Naive thymus-derived CD4-positive, alpha-beta T cell (primary cell): ENCODE data around the gene LPAR1. TPM values are rescaled to one million over a fixed set of nuclear protein-coding genes. Genes with fewer than 3 reads are reported as not detected.

ENCODE experiments used
- ATAC-seq: fragments of 150-1000 bp; cut with Tn5 transposase; 2 replicates; pipeline ENCODE4 v1.10.0; 2021; ENCODE audit warnings: mild to moderate bottlenecking, moderate library complexity
- CTCF ChIA-PET: fragments of 350-600 bp; sonication (Branson Sonifier 250); formaldehyde crosslinking; loops from one replicate; lab custom pipeline; 2021; ENCODE audit warnings: antibody characterized with exemption; lab: Charles Lee
- POLR2A ChIA-PET: fragments of 350-600 bp; sonication (Branson Sonifier 250); formaldehyde crosslinking; loops from one replicate; lab custom pipeline; 2021; ENCODE audit warnings: antibody characterized with exemption, inconsistent platforms; lab: Charles Lee
- DNase-seq, 9 donors: peaks; one replicate each; pipeline versions ENCODE4 v3.0.0 to v3.0.0-alpha.2; 2020 to 2022; ENCODE audit warnings: mixed read lengths in 1 of 9
- H3K27ac ChIP-seq: one replicate; pipeline ENCODE4 v1.7.0; 2013; ENCODE audit warnings: mild to moderate bottlenecking, low read depth, low read length, moderate library complexity
- H3K27me3 ChIP-seq, 2 donors: one replicate each; pipeline ENCODE4 v1.7.0; 2013; ENCODE audit warnings: low read length in 2 of 2, mild to moderate bottlenecking in 2 of 2, moderate library complexity in 2 of 2; ENCODE audit not compliant: control insufficient read depth in 2 of 2, insufficient read depth in 2 of 2
- H3K36me3 ChIP-seq, 3 experiments: 1 replicate in 2 of 3; 2 replicates in 1 of 3; pipeline ENCODE4 v1.7.0; 2013; ENCODE audit warnings: low read length in 3 of 3, mild to moderate bottlenecking in 3 of 3, moderate library complexity in 1 of 3; ENCODE audit not compliant: insufficient read depth in 3 of 3, control insufficient read depth in 2 of 3
- H3K4me1 ChIP-seq, 2 donors: one replicate each; pipeline ENCODE4 v1.7.0; 2013; ENCODE audit warnings: low read length in 2 of 2, mild to moderate bottlenecking in 2 of 2, moderate library complexity in 1 of 2; ENCODE audit not compliant: control insufficient read depth in 2 of 2, insufficient read depth in 2 of 2
- H3K4me3 ChIP-seq: 2 replicates; pipeline ENCODE4 v1.7.0; 2013; ENCODE audit warnings: mild to moderate bottlenecking, low read length
- H3K9me3 ChIP-seq, 3 experiments: 1 replicate in 2 of 3; 2 replicates in 1 of 3; pipeline ENCODE4 v1.7.0; 2013; ENCODE audit warnings: low read length in 3 of 3; ENCODE audit not compliant: control insufficient read depth in 2 of 3
- H3K27ac Mint-ChIP-seq, 9 donors: one replicate each; pipeline ENCODE4 v1.8.0; 2020 to 2022; ENCODE audit warnings: mixed read lengths in 9 of 9, mild to moderate bottlenecking in 8 of 9, moderate library complexity in 5 of 9, inconsistent platforms in 2 of 9
- H3K27me3 Mint-ChIP-seq, 5 donors: one replicate each; pipeline ENCODE4 v1.8.0; 2021 to 2022; ENCODE audit warnings: mixed read lengths in 5 of 5, mild to moderate bottlenecking in 1 of 5
- H3K36me3 Mint-ChIP-seq, 5 donors: one replicate each; pipeline ENCODE4 v1.8.0; 2020 to 2022; ENCODE audit warnings: mixed read lengths in 5 of 5, mild to moderate bottlenecking in 3 of 5, inconsistent platforms in 1 of 5
- H3K4me1 Mint-ChIP-seq, 7 donors: one replicate each; pipeline ENCODE4 v1.8.0; 2020 to 2022; ENCODE audit warnings: mixed read lengths in 7 of 7, mild to moderate bottlenecking in 3 of 7, inconsistent platforms in 1 of 7
- H3K4me3 Mint-ChIP-seq, 10 donors: one replicate each; pipeline ENCODE4 v1.8.0; 2020 to 2022; ENCODE audit warnings: mild to moderate bottlenecking in 10 of 10, mixed read lengths in 10 of 10, moderate library complexity in 6 of 10, inconsistent platforms in 2 of 10
- H3K9me3 Mint-ChIP-seq, 11 donors: one replicate each; pipeline ENCODE4 v1.8.0; 2020 to 2022; ENCODE audit warnings: mixed read lengths in 11 of 11, mild to moderate bottlenecking in 4 of 11, inconsistent platforms in 1 of 11, moderate library complexity in 1 of 11
- intact Hi-C, 2 donors: fragments of 100-400 bp; cut with micrococcal nuclease; formaldehyde crosslinking; loops; one replicate each; pipeline ENCODE4 v1.15.1; 2023
- polyA plus RNA-seq, 2 donors: library from polyadenylated mRNA; unstranded; fragments of 300-500 nt; fragmentation: Illumina TruSeq; gene quantifications; one replicate each; pipeline ENCODE4 v1.2.3, GENCODE V29; 2021
- total RNA-seq, 6 experiments: library from RNA in 5 of 6; stranded (reverse) in 5 of 6; gene quantifications; 1 replicate in 5 of 6; 2 replicates in 1 of 6; pipeline ENCODE4 v1.2.3 and lab custom pipeline; 2021 to 2026

The LPAR1 gene
- total and polyA plus RNA-seq, 7 experiments from 2014 or later = 0.13 to 1.9 (median 0.45) TPM; not detected in 4

- CTCF ChIA-PET = no interaction called here
- ATAC-seq = no peak
- POLR2A ChIA-PET = no interaction called here
- H3K36me3 Mint-ChIP-seq = no peaks in the 10 kb centered on the region
- H3K9me3 Mint-ChIP-seq = peaks cover 0 to 11% (median 0%) of the 10 kb centered on the region in 11 donors
- Histone ChIP-seq H3K4me1 (no peaks in the 10 kb centered on the region), H3K9me3 (no peaks in the 10 kb centered on the region), H3K27ac (no peak overlapping the region), H3K36me3 (no peaks in the 10 kb centered on the region), H3K27me3 (no peaks in the 10 kb centered on the region), H3K4me3 (no peak overlapping the region)
- H3K27me3 Mint-ChIP-seq = peaks cover 0 to 15% (median 0%) of the 10 kb centered on the region in 5 donors
- H3K27ac Mint-ChIP-seq = no peak overlapping the region
- no peak for DNase-seq
- H3K4me3 Mint-ChIP-seq = no peak overlapping the region
- intact Hi-C loops = no loop called here
- peaks cover 0 to 3% (median 0%) of the 10 kb centered on the region in 7 donors for H3K4me1 Mint-ChIP-seq
These were observed 32.4 kb downstream of the LPAR1 start for GRCh38 chr9:111005746-111006470.

GRCh38 chr9:111004936-111005335 is 33.3 kb downstream of the LPAR1 start:
- no peaks in the 10 kb centered on the region for H3K27me3 ChIP-seq
- POLR2A ChIA-PET = no interaction called here
- H3K4me1 ChIP-seq = no peaks in the 10 kb centered on the region
- no peak overlapping the region for H3K27ac Mint-ChIP-seq
- H3K4me3 Mint-ChIP-seq = no peak overlapping the region
- no peaks in the 10 kb centered on the region for H3K36me3 ChIP-seq
- CTCF ChIA-PET = interaction anchor here (1.4 kb wide), 1 partner anchor 11 kb away, joined by 4 read pairs; no protein-coding TSS in a partner anchor
- DNase-seq = no peak
- H3K9me3 ChIP-seq = no peaks in the 10 kb centered on the region
- H3K36me3 Mint-ChIP-seq = no peaks in the 10 kb centered on the region
- H3K4me1 Mint-ChIP-seq = peaks cover 0 to 5% (median 0%) of the 10 kb centered on the region in 7 donors
- H3K4me3 ChIP-seq = no peak overlapping the region
- no peak for ATAC-seq
- H3K27me3 Mint-ChIP-seq = peaks cover 0 to 15% (median 0%) of the 10 kb centered on the region in 5 donors
- H3K9me3 Mint-ChIP-seq = peaks cover 0 to 11% (median 0%) of the 10 kb centered on the region in 11 donors
- H3K27ac ChIP-seq = no peak overlapping the region
- intact Hi-C loops = no loop called here

- H3K27ac ChIP-seq = no peak overlapping the region
- H3K27ac Mint-ChIP-seq = no peak overlapping the region
- no peaks in the 10 kb centered on the region for H3K4me1 ChIP-seq
- H3K36me3 Mint-ChIP-seq = no peaks in the 10 kb centered on the region
- ChIA-PET CTCF (no interaction called here), POLR2A (no interaction called here)
- no peak for DNase-seq
- no peaks in the 10 kb centered on the region for H3K9me3 ChIP-seq
- H3K4me1 Mint-ChIP-seq = peaks cover 0 to 5% (median 0%) of the 10 kb centered on the region in 7 donors
- no peaks in the 10 kb centered on the region for H3K27me3 ChIP-seq
- peaks cover 0 to 11% (median 1%) of the 10 kb centered on the region in 11 donors for H3K9me3 Mint-ChIP-seq
- H3K4me3 ChIP-seq = no peak overlapping the region
- no peak overlapping the region for H3K4me3 Mint-ChIP-seq
- no peak for ATAC-seq
- H3K27me3 Mint-ChIP-seq = peaks cover 0 to 20% (median 0%) of the 10 kb centered on the region in 5 donors
- intact Hi-C loops = no loop called here
- H3K36me3 ChIP-seq = no peaks in the 10 kb centered on the region
These were observed 35.1 kb downstream of the LPAR1 start for GRCh38 chr9:111003182-111003581.

- intact Hi-C loops = no loop called here
- Mint-ChIP-seq H3K4me3 (no peak overlapping the region), H3K9me3 (peaks cover 0 to 11% (median 0%) of the 10 kb centered on the region in 11 donors), H3K36me3 (no peaks in the 10 kb centered on the region), H3K27ac (no peak overlapping the region), H3K4me1 (peaks cover 0 to 5% (median 0%) of the 10 kb centered on the region in 7 donors), H3K27me3 (peaks cover 0 to 18% (median 0%) of the 10 kb centered on the region in 5 donors)
- H3K27me3 ChIP-seq = no peaks in the 10 kb centered on the region
- H3K4me3 ChIP-seq = no peak overlapping the region
- no peaks in the 10 kb centered on the region for H3K4me1 ChIP-seq
- no peak overlapping the region for H3K27ac ChIP-seq
- CTCF ChIA-PET = no interaction called here
- H3K9me3 ChIP-seq = no peaks in the 10 kb centered on the region
- no peak for ATAC-seq
- no peaks in the 10 kb centered on the region for H3K36me3 ChIP-seq
- POLR2A ChIA-PET = no interaction called here
- DNase-seq = no peak
These were observed 36.7 kb downstream of the LPAR1 start for GRCh38 chr9:111001526-111001925.

GRCh38 chr9:111000202-111000601 is 38.1 kb downstream of the LPAR1 start:
- Mint-ChIP-seq H3K27me3 (peaks cover 0 to 13% (median 0%) of the 10 kb centered on the region in 5 donors), H3K4me3 (no peak overlapping the region), H3K36me3 (no peaks in the 10 kb centered on the region), H3K27ac (no peak overlapping the region), H3K9me3 (peaks cover 0 to 8% (median 0%) of the 10 kb centered on the region in 11 donors), H3K4me1 (peaks cover 0 to 5% (median 0%) of the 10 kb centered on the region in 7 donors)
- POLR2A ChIA-PET = no interaction called here
- H3K27ac ChIP-seq = no peak overlapping the region
- no peak overlapping the region for H3K4me3 ChIP-seq
- no peaks in the 10 kb centered on the region for H3K36me3 ChIP-seq
- no peaks in the 10 kb centered on the region for H3K4me1 ChIP-seq
- CTCF ChIA-PET = no interaction called here
- no peaks in the 10 kb centered on the region for H3K9me3 ChIP-seq
- intact Hi-C loops = no loop called here
- DNase-seq (no peak), ATAC-seq (no peak)
- no peaks in the 10 kb centered on the region for H3K27me3 ChIP-seq

- ATAC-seq = no peak
- H3K4me3 ChIP-seq = no peak overlapping the region
- ChIA-PET POLR2A (no interaction called here), CTCF (no interaction called here)
- H3K9me3 Mint-ChIP-seq = peaks cover 0 to 4% (median under 1%) of the 10 kb centered on the region in 11 donors
- DNase-seq = no peak
- intact Hi-C loops = no loop called here
- no peak overlapping the region for H3K4me3 Mint-ChIP-seq
- H3K27me3 ChIP-seq = no peaks in the 10 kb centered on the region
- H3K27ac Mint-ChIP-seq = no peak overlapping the region
- no peaks in the 10 kb centered on the region for H3K4me1 ChIP-seq
- peaks cover 0 to 5% (median 0%) of the 10 kb centered on the region in 7 donors for H3K4me1 Mint-ChIP-seq
- H3K36me3 Mint-ChIP-seq = no peaks in the 10 kb centered on the region
- no peaks in the 10 kb centered on the region for H3K9me3 ChIP-seq
- no peaks in the 10 kb centered on the region for H3K36me3 ChIP-seq
- H3K27me3 Mint-ChIP-seq = peaks cover 0 to 13% (median under 1%) of the 10 kb centered on the region in 5 donors
- no peak overlapping the region for H3K27ac ChIP-seq
These were observed 38.9 kb downstream of the LPAR1 start for GRCh38 chr9:110999379-110999778.

GRCh38 chr9:110997847-110998246 is 40.4 kb downstream of the LPAR1 start:
- Histone ChIP-seq H3K4me1 (no peaks in the 10 kb centered on the region), H3K4me3 (no peak overlapping the region), H3K9me3 (no peaks in the 10 kb centered on the region), H3K36me3 (no peaks in the 10 kb centered on the region), H3K27ac (no peak overlapping the region), H3K27me3 (no peaks in the 10 kb centered on the region)
- no peak overlapping the region for H3K4me3 Mint-ChIP-seq
- H3K36me3 Mint-ChIP-seq = no peaks in the 10 kb centered on the region
- H3K27me3 Mint-ChIP-seq = peaks cover 0 to 13% (median 3%) of the 10 kb centered on the region in 5 donors
- intact Hi-C loops = no loop called here
- DNase-seq (no peak), ATAC-seq (no peak)
- no peak overlapping the region for H3K27ac Mint-ChIP-seq
- POLR2A ChIA-PET = no interaction called here
- peaks cover 0 to 5% (median 0%) of the 10 kb centered on the region in 11 donors for H3K9me3 Mint-ChIP-seq
- peaks cover 0 to 5% (median 0%) of the 10 kb centered on the region in 7 donors for H3K4me1 Mint-ChIP-seq
- CTCF ChIA-PET = no interaction called here
